ENCODE data around the gene BSCL2.
"Not testable (repeated sequence)": the region's sequence is repeated elsewhere in the genome, so short reads cannot be mapped to it uniquely, and the experiment has no call there.

The BSCL2 gene

DNA sequence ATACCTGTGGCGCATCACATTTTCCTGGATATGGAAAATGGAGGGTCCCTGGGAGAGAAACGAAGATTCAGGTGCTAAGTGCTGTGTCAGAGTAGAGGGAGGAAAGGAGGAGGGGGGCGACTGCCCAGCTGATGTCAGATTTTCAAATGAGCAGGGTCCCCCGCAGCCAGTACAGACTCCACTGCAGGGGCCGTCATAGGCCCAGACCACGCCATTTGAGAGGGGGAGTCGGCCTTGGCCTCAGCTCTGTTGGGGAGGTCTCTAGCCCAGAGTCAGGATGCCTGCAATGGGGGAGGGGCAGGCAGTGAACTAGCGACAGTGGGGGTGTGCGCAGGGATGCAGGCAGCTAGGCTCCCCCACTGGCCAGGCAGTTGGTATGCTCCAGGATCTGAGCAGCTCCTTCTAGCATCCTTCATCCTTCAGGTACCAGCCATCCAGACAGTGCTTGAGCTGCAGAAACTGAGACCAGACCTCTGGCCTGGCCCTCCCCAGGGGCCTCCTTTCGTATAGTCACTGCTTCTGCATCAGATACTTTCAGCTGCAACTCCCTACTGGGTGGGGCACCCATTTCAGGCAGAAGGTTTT, at the start of gene BSCL2, which contains the start of gene GNG3:
Gene BSCL2, minus strand, starts transcription at position 148 of the 585 bp plus-strand sequence. CDS start 229 bp downstream, outside the sequence.
Gene GNG3, plus strand, starts transcription at position 400 of the 585 bp plus-strand sequence. CDS start 620 bp downstream, outside the sequence.
- FAIRE-seq: no peak

GRCh38 chr11:62755086-62755615, 47.9 kb upstream of the BSCL2 start:
- no peak for FAIRE-seq
- no peak for DNase-seq (ENCODE audit: insufficient read length, low spot score)

More for the DNA sequence above, at the start of gene BSCL2, which contains the start of gene GNG3:
- DNase-seq (ENCODE audit: insufficient read length, low spot score): no peak

DNA sequence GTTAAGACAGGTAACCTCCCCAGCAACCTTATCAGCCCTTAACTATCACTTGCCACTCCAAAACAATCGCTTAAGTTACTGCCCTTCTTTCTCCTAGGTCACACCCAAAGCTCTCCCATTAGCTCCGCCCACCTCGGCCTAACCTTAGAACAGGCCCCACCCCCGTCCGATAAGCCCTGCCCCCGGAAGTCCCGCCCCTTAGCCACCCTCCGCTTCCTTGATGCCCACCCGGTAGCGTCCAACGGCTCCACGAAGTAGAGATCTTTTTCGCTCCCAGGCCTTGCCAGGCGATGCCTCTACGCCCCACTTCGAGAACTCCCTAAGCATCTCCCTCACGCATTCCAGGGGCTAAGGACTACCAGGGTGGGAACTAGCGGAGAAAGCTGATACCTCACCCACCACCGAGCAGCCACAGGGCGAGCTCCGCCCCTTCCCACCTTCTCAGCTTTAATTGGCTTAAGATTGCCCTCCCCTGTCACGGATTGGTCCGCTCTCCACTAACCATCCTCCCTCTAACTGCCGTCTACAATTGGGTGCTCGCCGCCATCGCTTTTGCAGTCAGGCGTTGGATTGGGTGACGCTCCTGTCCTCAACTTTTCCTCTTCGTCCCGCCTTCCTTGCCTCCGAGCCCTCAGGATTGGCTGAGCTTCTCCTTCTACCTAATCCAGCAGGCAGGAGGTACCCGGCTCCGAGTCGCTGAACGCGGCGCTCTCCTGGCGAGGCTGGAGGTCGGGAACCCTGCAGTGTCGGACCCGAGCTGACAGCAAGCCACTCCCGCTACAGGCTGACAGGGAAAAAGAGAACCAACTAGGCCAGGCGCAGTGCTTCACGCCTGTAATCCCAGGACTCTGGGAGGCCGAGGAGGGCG, 46.7 kb upstream of the BSCL2 start, which contains the start of gene ZBTB3:
Gene ZBTB3, minus strand, starts transcription at position 425 of the 868 bp plus-strand sequence. CDS start 496 bp downstream, outside the sequence.
- DNase-seq (ENCODE audit: insufficient read length, low spot score) (peak; percentile 96), FAIRE-seq (peak; percentile 74)

GRCh38 chr11:62752994-62753735, 45.9 kb upstream of the BSCL2 start:
- FAIRE-seq (no peak), DNase-seq (ENCODE audit: insufficient read length, low spot score) (no peak)

DNA sequence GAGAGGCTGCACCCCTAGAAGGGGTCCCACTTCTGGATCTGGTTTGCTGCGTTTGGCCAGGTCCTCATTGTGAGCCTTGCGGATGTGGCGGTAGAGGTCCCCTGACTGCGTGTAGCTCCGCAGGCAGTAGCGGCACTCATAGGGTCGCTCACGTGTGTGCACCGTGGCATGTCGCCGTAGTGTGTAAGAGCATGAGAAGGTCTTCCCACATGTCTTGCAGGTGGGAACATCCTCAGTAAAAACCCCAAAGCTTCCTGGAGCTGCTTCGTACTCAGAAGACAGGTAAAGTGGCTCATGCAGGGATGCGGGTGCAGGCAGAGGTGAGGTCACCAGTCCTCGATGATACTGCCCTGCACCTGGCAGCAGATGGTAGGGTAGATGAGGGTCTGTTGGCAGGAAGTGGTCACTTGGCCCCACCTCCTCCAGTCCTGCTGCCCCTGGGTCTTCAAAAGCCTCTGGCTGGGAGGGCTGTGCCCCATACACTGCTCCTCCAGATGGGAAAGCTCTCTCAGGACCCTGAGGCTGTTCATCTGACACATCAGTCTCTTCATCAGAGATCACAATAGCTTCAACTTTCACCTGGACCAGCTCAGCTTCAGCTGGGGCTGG, 45.1 kb upstream of the BSCL2 start:
- FAIRE-seq: no peak

DNA sequence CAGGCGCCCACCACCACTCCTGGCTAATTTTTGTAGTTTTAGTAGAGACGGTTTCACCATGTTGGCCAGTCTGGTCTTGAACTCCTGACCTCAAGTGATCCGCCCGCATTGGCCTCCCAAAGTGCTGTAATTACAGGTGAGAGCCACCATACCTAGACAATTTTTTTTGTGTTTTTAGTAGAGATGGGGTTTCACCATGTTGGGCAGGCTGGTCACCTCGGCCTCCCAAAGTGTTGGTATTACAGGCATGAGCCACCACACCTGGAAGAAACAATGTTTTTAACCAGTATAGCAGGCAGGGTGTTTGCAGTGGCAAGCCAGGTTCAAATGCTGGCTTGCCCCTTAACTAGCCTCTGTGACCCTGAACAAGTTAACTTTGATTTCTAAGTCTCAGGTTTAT, 42.7 kb upstream of the BSCL2 start:
- FAIRE-seq; DNase-seq (ENCODE audit: insufficient read length, low spot score): not testable (repeated sequence)

More for the DNA sequence above, 45.1 kb upstream of the BSCL2 start:
- no peak for DNase-seq (ENCODE audit: insufficient read length, low spot score)

- DNase-seq (ENCODE audit: insufficient read length, low spot score) (no peak), FAIRE-seq (no peak)
These were observed 40.4 kb upstream of the BSCL2 start for GRCh38 chr11:62747475-62748160.

DNA sequence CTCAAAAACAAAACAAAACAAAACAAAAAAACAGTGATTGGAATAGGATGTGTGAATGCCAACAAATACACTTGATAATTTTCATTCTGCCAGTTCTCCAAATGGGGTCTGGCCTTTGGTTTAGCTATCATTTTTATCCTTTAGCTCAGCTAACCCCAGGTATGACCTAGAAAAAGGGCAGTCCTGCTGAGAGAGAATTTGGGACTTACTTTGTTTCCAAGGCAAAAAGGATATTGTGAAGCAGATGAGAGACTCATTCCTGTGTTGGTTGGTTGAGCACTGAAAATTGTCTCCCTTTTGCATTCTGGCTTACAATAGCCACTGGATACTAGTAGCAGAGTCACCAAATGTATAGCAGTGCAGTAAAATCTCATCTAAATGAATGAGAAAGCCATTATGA, 30.0 kb upstream of the BSCL2 start:
- no peak for FAIRE-seq
- DNase-seq (ENCODE audit: insufficient read length, low spot score): no peak

DNA sequence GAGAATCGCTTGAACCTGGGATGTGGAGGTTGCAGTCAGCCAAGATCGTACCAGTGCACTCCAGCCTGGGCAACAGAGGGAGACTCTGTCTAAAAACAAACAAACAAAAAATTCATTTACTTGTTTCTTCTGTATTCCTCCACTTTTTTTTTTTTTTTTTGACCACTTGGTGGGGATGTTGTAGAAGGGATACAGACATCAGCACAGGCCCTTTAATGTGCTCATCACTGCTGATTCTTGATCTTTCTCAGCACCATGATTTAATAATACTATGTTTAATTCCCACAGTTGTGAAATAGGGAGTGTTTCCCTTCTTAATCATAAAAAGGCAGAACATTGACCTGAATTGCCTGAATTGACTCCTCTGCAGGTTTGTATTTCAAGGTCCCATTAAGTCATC, 25.6 kb upstream of the BSCL2 start:
- DNase-seq (ENCODE audit: insufficient read length, low spot score) (no peak), FAIRE-seq (no peak)

- FAIRE-seq; DNase-seq (ENCODE audit: insufficient read length, low spot score): not testable (repeated sequence)
These were observed 22.9 kb upstream of the BSCL2 start for GRCh38 chr11:62730076-62730475.

- peak; percentile 68 for DNase-seq (ENCODE audit: insufficient read length, low spot score)
- no peak for FAIRE-seq
These were observed 21.2 kb upstream of the BSCL2 start, which contains the start of gene TTC9C for GRCh38 chr11:62728171-62728988. Gene TTC9C, plus strand, starts transcription at chr11:62728486. Its CDS starts 363 bp downstream, at chr11:62728849.

DNA sequence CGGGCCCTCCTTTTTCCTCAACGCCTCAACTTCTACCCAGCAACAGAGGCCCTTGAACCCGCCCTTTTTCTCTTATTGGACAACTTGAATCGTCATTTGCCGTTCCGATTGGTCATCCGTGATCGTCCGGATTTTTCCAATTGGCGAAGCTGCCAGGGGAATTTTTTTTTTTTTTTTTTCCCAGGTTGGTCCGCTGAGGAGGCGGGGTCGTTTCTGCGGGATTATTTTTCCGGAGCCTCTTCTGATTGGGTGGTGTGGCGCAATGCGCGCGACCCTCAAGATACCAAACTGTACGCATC, 20.6 kb upstream of the BSCL2 start:
- FAIRE-seq (no peak), DNase-seq (ENCODE audit: insufficient read length, low spot score) (peak; percentile 89)

GRCh38 chr11:62727165-62727871, 20.1 kb upstream of the BSCL2 start, which contains the start of gene HNRNPUL2:
Gene HNRNPUL2, minus strand, starts transcription at chr11:62727457. Its CDS starts 301 bp downstream, at chr11:62727156.
- no peak for FAIRE-seq
- DNase-seq (ENCODE audit: insufficient read length, low spot score): peak; percentile 98

DNA sequence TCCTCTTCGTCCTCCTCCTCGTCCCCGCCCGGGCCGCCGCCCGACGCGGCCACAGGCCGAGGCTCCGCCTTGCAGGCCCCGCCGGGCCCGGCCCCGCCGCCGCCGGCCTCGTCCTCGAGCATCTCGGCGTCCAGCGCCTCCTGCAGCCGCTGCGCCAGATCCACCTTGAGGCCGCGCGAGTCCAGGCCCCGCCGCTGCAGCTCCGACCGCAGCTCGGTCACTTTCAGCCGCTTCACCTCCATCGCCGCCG, 19.6 kb upstream of the BSCL2 start:
- no peak for FAIRE-seq
- no peak for DNase-seq (ENCODE audit: insufficient read length, low spot score)

- no peak for DNase-seq (ENCODE audit: insufficient read length, low spot score)
- no peak for FAIRE-seq
These were observed 19.1 kb upstream of the BSCL2 start for GRCh38 chr11:62726156-62726914.

DNA sequence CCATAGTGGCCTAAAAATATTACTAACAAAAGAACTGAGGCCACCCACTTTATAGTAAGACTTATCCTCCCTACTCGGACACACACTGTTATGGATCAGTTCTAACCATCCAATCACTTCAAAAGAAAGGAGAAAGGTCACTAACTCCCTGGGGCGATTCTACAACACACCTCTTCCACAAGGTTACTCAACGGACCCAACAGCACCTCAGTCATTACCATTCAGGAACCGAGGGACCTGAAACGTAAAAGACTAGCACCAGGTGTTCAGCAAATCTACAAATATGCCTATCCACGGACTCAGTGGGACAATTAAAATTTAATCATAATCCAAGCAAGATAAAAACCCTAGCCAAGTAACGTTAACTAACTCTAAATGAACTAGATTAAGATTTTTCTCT, 18.4 kb upstream of the BSCL2 start:
- no peak for DNase-seq (ENCODE audit: insufficient read length, low spot score)
- no peak for FAIRE-seq

- DNase-seq (ENCODE audit: insufficient read length, low spot score): no peak
- FAIRE-seq: no peak
These were observed 16.9 kb upstream of the BSCL2 start for GRCh38 chr11:62724171-62724570.

DNA sequence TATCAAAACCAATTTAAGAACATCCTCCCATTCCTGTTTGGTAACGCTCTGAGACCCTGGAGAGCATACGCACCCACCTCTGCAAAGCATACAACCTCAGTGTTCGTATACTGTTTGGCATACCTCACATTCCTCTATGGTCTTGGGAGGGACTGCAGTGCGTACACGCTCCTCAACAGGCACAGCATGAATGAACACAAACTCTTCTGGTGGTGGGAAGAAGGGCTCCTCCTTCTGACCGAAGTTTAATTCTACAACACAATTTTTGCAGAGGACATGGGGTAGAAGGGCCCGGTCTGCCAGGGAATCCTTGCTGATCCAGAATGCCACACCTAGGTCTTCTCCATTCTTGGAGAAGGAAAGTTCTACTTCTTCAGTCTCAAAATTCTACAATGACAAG, 14.8 kb upstream of the BSCL2 start:
- FAIRE-seq (no peak), DNase-seq (ENCODE audit: insufficient read length, low spot score) (no peak)
